T-cell (primary cell): ENCODE data around the gene CYP4F8. TPM values are rescaled to one million over a fixed set of nuclear protein-coding genes. Genes with fewer than 3 reads are reported as not detected.
A peak's percentile ranks its signal among the peaks of the same experiment; 100 is the strongest.

ENCODE experiments used
- ATAC-seq, 4 experiments: fragments of 200-7000 bp in 3 of 4; fragments of 150-1000 bp in 1 of 4; cut with Tn5 transposase; replicated peaks in 1 of 4; 1 replicate in 3 of 4; 2 replicates in 1 of 4; pipeline ENCODE4 v1.10.0; 2021; ENCODE audit warnings: moderate library complexity in 3 of 4, mild to moderate bottlenecking in 2 of 4, moderate number of reproducible peaks in 1 of 4
- CTCF ChIA-PET, 2 donors: fragments of 300-600 bp; sonication (Branson Sonifier 250); formaldehyde crosslinking; loops; one replicate each; lab custom pipeline; 2022; ENCODE audit warnings: antibody characterized with exemption in 2 of 2; lab: Charles Lee
- POLR2A ChIA-PET, 2 donors: fragments of 300-600 bp; sonication (Branson Sonifier 250); formaldehyde crosslinking; loops; one replicate each; lab custom pipeline; 2022; ENCODE audit warnings: antibody characterized with exemption in 2 of 2; lab: Charles Lee
- DNase-seq, 35 experiments: peaks; one replicate each; pipeline versions ENCODE4 v3.0.0 to v3.0.0-alpha.2; 2013 to 2023
- H3K27ac ChIP-seq: one replicate; pipeline ENCODE4 v1.5.1; 2013; ENCODE audit warnings: low read length
- H3K27me3 ChIP-seq, 2 experiments: replicated peaks in 1 of 2; 1 replicate in 1 of 2; 2 replicates in 1 of 2; pipeline versions ENCODE4 v1.6.1 to v1.7.0; 2013; ENCODE audit warnings: low read length in 1 of 2, mixed read lengths in 1 of 2; ENCODE audit not compliant: control insufficient read depth in 2 of 2, insufficient read depth in 2 of 2; ENCODE audit errors: extremely low read depth in 1 of 2
- H3K36me3 ChIP-seq, 2 donors: 1 replicate in 1 of 2; 2 replicates in 1 of 2; pipeline versions ENCODE4 v1.6.1 to v1.7.0; 2013; ENCODE audit warnings: low read length in 1 of 2; ENCODE audit not compliant: control insufficient read depth in 2 of 2, insufficient read depth in 1 of 2; ENCODE audit errors: extremely low read depth in 1 of 2
- H3K4me1 ChIP-seq, 2 experiments: 1 replicate in 1 of 2; 2 replicates in 1 of 2; pipeline versions ENCODE4 v1.6.1 to v1.7.0; 2013; ENCODE audit warnings: low read length in 2 of 2, mixed read lengths in 1 of 2; ENCODE audit not compliant: insufficient read depth in 2 of 2, control insufficient read depth in 1 of 2; ENCODE audit errors: extremely low read depth in 1 of 2
- H3K4me3 ChIP-seq, 2 donors: 1 replicate in 1 of 2; 2 replicates in 1 of 2; pipeline versions ENCODE4 v1.5.1 to v1.7.0; 2013; ENCODE audit warnings: mild to moderate bottlenecking in 2 of 2, low read length in 1 of 2, moderate library complexity in 1 of 2; ENCODE audit not compliant: control insufficient read depth in 1 of 2; ENCODE audit errors: extremely low read depth in 1 of 2
- H3K9me3 ChIP-seq: 2 replicates; pipeline ENCODE4 v1.7.0; 2013
- H3K27ac Mint-ChIP-seq, 2 donors: one replicate each; pipeline ENCODE4 v1.8.0; 2020 to 2021; ENCODE audit warnings: mild to moderate bottlenecking in 2 of 2, mixed read lengths in 2 of 2
- H3K27me3 Mint-ChIP-seq, 2 donors: one replicate each; pipeline ENCODE4 v1.8.0; 2021 to 2022; ENCODE audit warnings: mixed read lengths in 2 of 2
- H3K36me3 Mint-ChIP-seq: one replicate; pipeline ENCODE4 v1.8.0; 2021; ENCODE audit warnings: mixed read lengths
- H3K4me1 Mint-ChIP-seq, 3 donors: one replicate each; pipeline ENCODE4 v1.8.0; 2020 to 2022; ENCODE audit warnings: mixed read lengths in 3 of 3, mild to moderate bottlenecking in 1 of 3
- H3K4me3 Mint-ChIP-seq, 3 donors: one replicate each; pipeline ENCODE4 v1.8.0; 2020 to 2022; ENCODE audit warnings: mild to moderate bottlenecking in 3 of 3, mixed read lengths in 3 of 3, moderate library complexity in 3 of 3
- H3K9me3 Mint-ChIP-seq, 3 donors: one replicate each; pipeline ENCODE4 v1.8.0; 2020 to 2022; ENCODE audit warnings: mixed read lengths in 3 of 3
- WGBS: methylation state at CpG from one replicate; pipeline ENCODE4 v1.1.5; 2013; ENCODE audit warnings: missing lambda C conversion rate; ENCODE audit not compliant: insufficient coverage; 5-methylcytosine and 5-hydroxymethylcytosine counted together
- total RNA-seq, 35 experiments: library from RNA in 6 of 35; stranded (reverse) in 6 of 35; fragments of 120-200 nt in 1 of 35; gene quantifications; one replicate each; pipeline versions ENCODE4 v1.2.1 to v1.2.4 and lab custom pipeline; 2013 to 2026

The CYP4F8 gene
- total RNA-seq, 5 donors from 2014 or later (not counting 1 experiment from before 2014, with no cell fraction given) = not detected

DNA sequence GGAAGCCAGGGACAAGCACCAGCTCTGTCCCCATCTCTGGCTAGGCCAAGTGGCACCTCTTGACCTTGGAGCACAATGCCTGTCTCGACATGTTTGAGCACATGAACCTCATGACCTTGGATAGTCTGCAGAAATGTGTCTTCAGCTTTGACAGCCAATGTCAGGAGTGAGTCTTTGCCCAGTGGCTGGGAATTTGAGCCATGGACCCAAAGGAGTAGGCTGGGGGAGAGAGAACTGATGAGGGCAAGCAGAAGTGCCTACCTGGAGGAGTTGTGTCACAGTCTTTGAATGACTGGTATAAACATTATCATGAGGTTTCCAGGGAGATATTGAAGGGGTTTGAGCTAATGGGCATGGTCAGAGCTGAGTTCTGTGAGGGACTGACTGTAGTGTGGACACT is 51.2 kb downstream of the CYP4F8 start:
- WGBS = 17% methylated on average over 1 of the region's 1 CpG

DNA sequence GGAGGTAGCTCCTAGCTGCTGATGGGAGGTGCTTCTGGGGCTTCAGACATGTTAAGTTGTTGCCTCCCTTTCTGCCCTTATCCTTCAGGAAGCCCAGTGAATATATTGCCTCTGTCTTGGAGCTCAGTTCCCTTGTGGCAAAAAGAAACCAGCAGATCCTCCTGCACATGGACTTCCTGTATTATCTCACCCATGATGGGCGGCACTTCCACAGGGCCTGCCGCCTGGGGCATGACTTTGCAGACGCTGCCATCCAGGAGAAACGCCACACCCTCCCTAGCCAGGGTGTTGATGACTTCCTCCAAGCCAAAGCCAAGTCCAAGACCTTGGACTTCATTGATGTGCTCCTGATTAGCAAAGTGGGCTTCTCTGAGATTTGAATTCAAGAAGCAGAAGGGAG is 51.9 kb downstream of the CYP4F8 start:
- Histone ChIP-seq H3K4me3 (no peak overlapping the region), H3K9me3 (no peaks in the 10 kb centered on the region), H3K27me3 (peaks cover 0 to 26% of the 10 kb centered on the region in 2 experiments), H3K4me1 (no peaks in the 10 kb centered on the region), H3K27ac (no peak overlapping the region), H3K36me3 (no peaks in the 10 kb centered on the region)
- Mint-ChIP-seq H3K9me3 (no peaks in the 10 kb centered on the region), H3K27me3 (peaks cover 15 to 28% of the 10 kb centered on the region in 2 donors), H3K4me1 (peaks cover 0 to 1% (median 0%) of the 10 kb centered on the region in 3 donors), H3K27ac (no peak overlapping the region), H3K36me3 (no peaks in the 10 kb centered on the region), H3K4me3 (no peak overlapping the region)
- ATAC-seq = no peak
- DNase-seq = no peak
- ChIA-PET POLR2A (no interaction called here), CTCF (no interaction called here)
- 43% methylated on average over 2 of the region's 4 CpGs for WGBS

More for the DNA sequence above, 51.2 kb downstream of the CYP4F8 start:
- no peaks in the 10 kb centered on the region for H3K9me3 Mint-ChIP-seq
- CTCF ChIA-PET = no interaction called here
- H3K4me3 Mint-ChIP-seq = no peak overlapping the region
- peaks cover 0 to 26% of the 10 kb centered on the region in 2 experiments for H3K27me3 ChIP-seq
- no peak overlapping the region for H3K4me3 ChIP-seq
- H3K9me3 ChIP-seq = no peaks in the 10 kb centered on the region
- no peaks in the 10 kb centered on the region for H3K36me3 ChIP-seq
- DNase-seq = no peak
- no peaks in the 10 kb centered on the region for H3K36me3 Mint-ChIP-seq
- H3K4me1 Mint-ChIP-seq = no peaks in the 10 kb centered on the region
- ATAC-seq = no peak
- peaks cover 15 to 34% of the 10 kb centered on the region in 2 donors for H3K27me3 Mint-ChIP-seq
- no peak overlapping the region for H3K27ac Mint-ChIP-seq
- POLR2A ChIA-PET = no interaction called here
- no peaks in the 10 kb centered on the region for H3K4me1 ChIP-seq
- no peak overlapping the region for H3K27ac ChIP-seq

DNA sequence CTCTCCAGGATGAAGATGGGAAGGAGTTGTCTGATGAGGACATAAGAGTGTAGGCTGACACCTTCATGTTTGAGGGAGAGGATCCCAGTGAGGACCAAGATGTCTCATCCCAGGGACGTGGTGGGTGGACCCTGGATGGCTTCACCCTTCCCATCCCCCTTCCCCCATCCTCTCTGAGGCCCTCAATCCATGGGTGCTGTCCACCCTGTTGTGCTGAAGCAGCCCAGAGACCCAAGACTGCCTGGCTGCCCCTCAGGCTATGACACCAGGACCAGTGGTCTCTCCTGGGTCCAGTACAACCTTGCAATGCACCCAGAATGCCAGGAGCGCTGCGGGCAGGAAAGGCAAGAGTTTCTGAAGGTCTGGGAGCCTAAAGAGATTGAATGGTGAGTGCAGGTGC is 54.4 kb downstream of the CYP4F8 start:
- no peak overlapping the region for H3K27ac Mint-ChIP-seq
- H3K9me3 Mint-ChIP-seq = no peaks in the 10 kb centered on the region
- ATAC-seq = no peak
- peaks cover 10 to 21% (median 19%) of the 10 kb centered on the region in 3 donors for H3K4me1 Mint-ChIP-seq
- H3K36me3 Mint-ChIP-seq = no peaks in the 10 kb centered on the region
- H3K27ac ChIP-seq = no peak overlapping the region
- no peaks in the 10 kb centered on the region for H3K9me3 ChIP-seq
- peaks cover 0 to 16% of the 10 kb centered on the region in 2 experiments for H3K4me1 ChIP-seq
- H3K27me3 ChIP-seq = peaks cover 0 to 21% of the 10 kb centered on the region in 2 experiments
- 54% methylated on average over 3 of the region's 3 CpGs for WGBS
- no peaks in the 10 kb centered on the region for H3K36me3 ChIP-seq
- POLR2A ChIA-PET = no interaction called here
- CTCF ChIA-PET = no interaction called here
- H3K27me3 Mint-ChIP-seq = peaks cover under 1 to 11% of the 10 kb centered on the region in 2 donors
- H3K4me3 Mint-ChIP-seq = no peak overlapping the region
- no peak overlapping the region for H3K4me3 ChIP-seq
- DNase-seq = no peak

DNA sequence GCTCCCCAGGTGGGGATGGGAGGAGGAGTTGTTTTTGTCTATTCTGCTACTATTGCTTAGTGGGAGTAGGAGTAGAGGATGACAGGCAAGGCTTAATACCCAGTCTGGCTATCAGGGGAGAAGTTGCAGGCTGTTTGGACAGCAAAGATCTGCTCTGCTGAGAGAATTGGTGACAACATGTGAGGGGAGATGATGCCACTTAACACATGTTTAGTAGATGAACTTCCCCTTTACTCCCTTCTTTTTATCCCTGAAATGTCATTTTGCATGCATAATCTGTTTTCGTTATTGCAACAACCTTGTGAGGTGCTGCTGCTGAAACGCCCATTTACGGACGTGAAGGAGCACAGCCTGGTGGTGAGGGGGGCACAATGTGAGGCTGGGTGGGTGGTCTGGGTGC is 54.9 kb downstream of the CYP4F8 start:
- CTCF ChIA-PET = no interaction called here
- DNase-seq = no peak
- Mint-ChIP-seq H3K4me1 (peaks cover 10 to 23% (median 23%) of the 10 kb centered on the region in 3 donors), H3K27ac (no peak overlapping the region), H3K36me3 (no peaks in the 10 kb centered on the region), H3K4me3 (no peak overlapping the region), H3K9me3 (no peaks in the 10 kb centered on the region), H3K27me3 (peaks cover 0 to 9% of the 10 kb centered on the region in 2 donors)
- POLR2A ChIA-PET = no interaction called here
- WGBS = no CpG with 5 or more reads among the region's 4 CpGs
- H3K27ac ChIP-seq = no peak overlapping the region
- H3K4me1 ChIP-seq = peaks cover 0 to 16% of the 10 kb centered on the region in 2 experiments
- no peak overlapping the region for H3K4me3 ChIP-seq
- H3K9me3 ChIP-seq = no peaks in the 10 kb centered on the region
- no peaks in the 10 kb centered on the region for H3K36me3 ChIP-seq
- peaks cover 0 to 21% of the 10 kb centered on the region in 2 experiments for H3K27me3 ChIP-seq
- no peak for ATAC-seq

DNA sequence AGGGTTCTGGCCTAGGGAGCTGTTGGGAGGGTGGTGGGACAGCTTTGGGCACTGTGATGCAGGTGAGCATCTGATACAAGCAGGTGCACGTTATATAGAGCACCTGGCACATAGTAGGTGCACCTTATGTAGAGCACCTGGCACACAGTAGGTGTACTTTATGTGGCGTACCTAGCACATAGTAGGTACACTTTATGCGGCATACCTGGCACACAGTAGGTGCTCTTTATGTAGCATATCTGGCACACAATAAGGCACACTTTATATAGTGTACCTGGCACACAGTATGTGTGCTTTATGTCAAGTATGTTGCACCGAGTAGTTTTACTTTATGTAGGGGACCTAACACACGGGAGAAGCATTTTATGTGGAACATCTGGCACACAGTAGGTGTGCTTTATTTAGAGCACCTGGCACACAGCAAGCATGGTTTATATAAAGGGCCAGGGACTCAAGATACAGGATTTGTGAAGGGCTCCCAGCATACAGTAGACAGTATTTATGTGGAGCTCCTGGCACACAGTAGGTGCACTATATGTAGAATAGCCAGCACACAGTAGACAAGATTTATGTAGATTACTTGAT is 56.3 kb downstream of the CYP4F8 start:
- DNase-seq (no peak), ATAC-seq (no peak)
- WGBS = 80% methylated on average over 5 of the region's 5 CpGs
- Histone ChIP-seq H3K9me3 (no peaks in the 10 kb centered on the region), H3K4me1 (peaks cover 0 to 16% of the 10 kb centered on the region in 2 experiments), H3K4me3 (no peak overlapping the region), H3K27me3 (peaks cover 0 to 21% of the 10 kb centered on the region in 2 experiments), H3K36me3 (no peaks in the 10 kb centered on the region), H3K27ac (no peak overlapping the region)
- Mint-ChIP-seq H3K27me3 (no peaks in the 10 kb centered on the region), H3K4me3 (no peak overlapping the region), H3K36me3 (no peaks in the 10 kb centered on the region), H3K4me1 (peaks cover 10 to 31% (median 27%) of the 10 kb centered on the region in 3 donors), H3K27ac (no peak overlapping the region), H3K9me3 (no peaks in the 10 kb centered on the region)
- ChIA-PET CTCF (no interaction called here), POLR2A (no interaction called here)

DNA sequence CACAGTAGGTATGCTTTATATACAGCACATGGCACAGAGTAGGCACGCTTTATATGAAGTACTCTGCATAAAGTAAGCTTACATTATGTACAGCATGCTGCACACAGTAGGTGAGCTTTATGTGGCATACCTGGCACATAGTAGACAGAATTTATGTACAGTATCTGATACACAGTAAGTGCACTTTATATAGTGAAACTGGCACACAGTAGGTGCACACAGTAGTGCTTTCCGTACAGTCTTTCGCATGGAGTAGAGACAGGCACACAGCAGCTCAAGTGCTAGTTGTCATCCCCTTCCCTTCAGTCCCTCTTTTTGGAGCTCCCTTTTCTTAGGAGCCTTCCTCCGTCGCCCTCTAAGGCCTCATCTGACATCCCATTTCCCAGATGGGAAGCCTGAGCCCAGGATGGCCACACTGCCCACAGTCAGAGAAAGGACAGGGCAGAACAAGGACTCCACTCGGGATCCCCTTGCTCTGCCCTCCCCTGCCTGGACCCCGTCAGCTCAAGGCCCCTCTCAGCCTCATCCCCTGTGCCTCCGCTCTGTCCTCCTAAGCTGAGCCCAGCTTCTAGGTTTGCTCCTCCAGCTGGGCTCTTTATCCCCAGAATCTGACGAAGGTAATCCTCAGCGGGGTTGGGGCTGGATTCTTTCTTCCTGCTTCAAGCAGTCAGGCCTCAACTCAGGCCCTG is 57.0 kb downstream of the CYP4F8 start:
- Histone ChIP-seq H3K36me3 (no peaks in the 10 kb centered on the region), H3K9me3 (no peaks in the 10 kb centered on the region), H3K27ac (peak overlapping the region; percentile 39), H3K4me1 (peaks cover 0 to 16% of the 10 kb centered on the region in 2 experiments), H3K27me3 (peaks cover 0 to 18% of the 10 kb centered on the region in 2 experiments), H3K4me3 (no peak overlapping the region)
- Mint-ChIP-seq H3K36me3 (no peaks in the 10 kb centered on the region), H3K9me3 (no peaks in the 10 kb centered on the region), H3K4me1 (peaks cover 10 to 31% (median 27%) of the 10 kb centered on the region in 3 donors), H3K27me3 (no peaks in the 10 kb centered on the region), H3K4me3 (no peak overlapping the region), H3K27ac (peak overlapping the region; percentile 79 to 86)
- 58% methylated on average over 9 of the region's 10 CpGs for WGBS
- ChIA-PET CTCF (no interaction called here), POLR2A (no interaction called here)
- no peak for DNase-seq
- no peak for ATAC-seq
